ENCODE data around the gene NPHP4.
"Not testable (repeated sequence)": the region's sequence is repeated elsewhere in the genome, so short reads cannot be mapped to it uniquely, and the experiment has no call there.

The NPHP4 gene

DNA sequence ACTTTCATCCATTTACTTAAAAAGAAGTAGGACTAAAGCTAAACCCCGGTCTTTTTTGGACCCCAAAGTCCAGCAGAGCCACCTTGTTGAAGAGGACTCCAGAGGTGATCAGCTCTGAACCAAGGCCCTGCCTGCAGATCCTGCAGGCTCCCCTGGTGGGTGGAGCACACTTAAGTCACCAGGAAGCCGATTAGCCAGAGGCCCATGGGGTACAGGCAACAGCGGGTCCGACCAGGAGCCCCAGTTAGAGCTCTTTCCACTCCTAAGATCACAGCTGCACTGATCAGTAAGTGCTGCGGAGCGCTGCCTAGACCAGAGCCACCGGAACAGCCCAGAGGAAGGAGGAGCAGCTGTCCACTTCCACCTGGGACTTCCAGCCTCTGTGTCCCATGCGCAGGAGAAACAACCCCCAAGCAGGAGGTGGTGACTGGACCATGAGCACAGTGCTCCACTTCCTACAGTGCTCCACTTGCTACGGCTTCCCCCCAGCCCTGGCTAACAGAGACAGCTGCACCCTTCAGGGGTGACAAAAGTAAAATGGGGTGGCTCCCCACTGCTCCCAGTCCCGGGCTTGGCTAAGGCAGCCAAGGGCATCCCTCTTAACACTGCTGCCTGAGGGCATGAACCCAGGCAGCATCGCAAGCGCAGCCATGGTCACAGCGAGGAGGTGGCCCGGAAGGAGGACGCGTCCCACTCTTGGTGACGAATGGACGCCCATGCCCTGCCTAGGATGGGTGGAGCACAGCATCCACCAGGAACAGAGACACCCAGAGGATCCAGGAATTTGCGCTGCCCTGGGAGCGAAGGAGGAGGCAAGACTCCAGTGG lies 58.0 kb downstream of the NPHP4 start:
- DNase-seq (ENCODE audit: low spot score): no peak

DNA sequence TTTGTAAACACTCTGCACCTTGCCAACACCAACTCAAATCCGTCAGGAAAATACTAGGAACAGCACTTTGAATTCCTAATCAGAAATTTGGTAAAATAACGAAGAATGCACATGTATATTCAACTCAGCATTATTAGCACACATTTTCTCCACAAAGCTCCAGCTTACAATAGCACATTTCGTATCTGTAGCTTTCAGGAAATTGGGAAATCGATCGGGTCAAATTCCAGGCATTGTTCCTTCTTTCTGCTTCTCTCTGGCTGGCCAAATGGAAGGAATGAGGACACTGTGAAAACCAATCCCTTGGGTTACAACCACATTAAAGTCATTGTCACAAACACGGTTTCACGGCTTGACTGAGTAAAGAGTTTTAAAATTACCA lies 58.6 kb downstream of the NPHP4 start:
- no peak for DNase-seq (ENCODE audit: low spot score)

DNA sequence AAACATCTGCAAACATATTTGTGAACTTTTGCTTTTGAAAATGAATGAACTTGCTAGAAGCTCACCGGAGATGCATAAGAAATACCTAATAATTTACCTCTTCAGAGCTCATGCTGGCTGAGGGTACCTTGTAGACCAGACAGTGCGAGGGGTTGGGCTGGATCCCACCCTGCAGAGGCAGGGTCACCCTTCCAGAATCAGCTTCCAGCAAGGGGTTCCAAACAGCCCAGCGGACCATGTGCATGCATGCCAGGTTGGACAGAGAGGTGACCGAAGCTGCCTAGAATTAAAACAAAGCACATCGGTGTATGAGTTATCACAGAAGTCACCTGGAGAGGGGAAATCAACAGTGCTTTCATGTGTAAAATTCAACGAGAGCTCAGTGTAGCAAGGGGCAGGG lies 59.2 kb downstream of the NPHP4 start:
- DNase-seq (ENCODE audit: low spot score): no peak

DNA sequence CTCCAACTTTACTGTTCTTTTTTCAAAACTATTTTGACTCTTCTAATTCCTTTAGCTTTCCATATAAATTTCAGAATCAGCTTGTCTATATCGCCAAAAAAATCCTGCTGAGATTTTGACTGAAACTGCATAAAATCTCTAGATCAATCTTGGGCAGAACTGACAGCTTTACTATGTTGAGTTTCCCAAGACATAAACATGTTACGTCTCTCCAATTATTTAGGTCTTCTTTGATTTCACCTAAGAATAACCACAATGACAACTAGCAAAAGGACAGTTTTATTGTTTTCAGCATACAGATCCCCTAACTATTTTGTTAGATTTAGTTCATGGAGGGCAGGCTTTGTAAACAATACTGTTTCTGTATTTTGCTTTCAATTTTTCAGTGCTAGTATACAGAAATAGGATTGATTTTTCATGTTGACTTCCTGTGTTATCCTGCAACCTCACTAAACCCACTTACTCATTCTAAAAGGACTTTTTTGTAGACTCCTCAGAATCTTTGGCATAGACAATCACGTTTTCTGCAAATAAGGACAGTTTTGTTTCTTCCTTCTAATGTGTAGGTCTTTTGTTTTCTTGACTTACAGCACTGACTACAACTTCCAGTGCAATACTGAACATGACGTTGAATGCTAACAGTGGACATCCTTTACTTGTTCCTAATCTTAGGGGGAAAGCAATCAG lies 63.4 kb downstream of the NPHP4 start:
- no peak for DNase-seq (ENCODE audit: low spot score)

DNA sequence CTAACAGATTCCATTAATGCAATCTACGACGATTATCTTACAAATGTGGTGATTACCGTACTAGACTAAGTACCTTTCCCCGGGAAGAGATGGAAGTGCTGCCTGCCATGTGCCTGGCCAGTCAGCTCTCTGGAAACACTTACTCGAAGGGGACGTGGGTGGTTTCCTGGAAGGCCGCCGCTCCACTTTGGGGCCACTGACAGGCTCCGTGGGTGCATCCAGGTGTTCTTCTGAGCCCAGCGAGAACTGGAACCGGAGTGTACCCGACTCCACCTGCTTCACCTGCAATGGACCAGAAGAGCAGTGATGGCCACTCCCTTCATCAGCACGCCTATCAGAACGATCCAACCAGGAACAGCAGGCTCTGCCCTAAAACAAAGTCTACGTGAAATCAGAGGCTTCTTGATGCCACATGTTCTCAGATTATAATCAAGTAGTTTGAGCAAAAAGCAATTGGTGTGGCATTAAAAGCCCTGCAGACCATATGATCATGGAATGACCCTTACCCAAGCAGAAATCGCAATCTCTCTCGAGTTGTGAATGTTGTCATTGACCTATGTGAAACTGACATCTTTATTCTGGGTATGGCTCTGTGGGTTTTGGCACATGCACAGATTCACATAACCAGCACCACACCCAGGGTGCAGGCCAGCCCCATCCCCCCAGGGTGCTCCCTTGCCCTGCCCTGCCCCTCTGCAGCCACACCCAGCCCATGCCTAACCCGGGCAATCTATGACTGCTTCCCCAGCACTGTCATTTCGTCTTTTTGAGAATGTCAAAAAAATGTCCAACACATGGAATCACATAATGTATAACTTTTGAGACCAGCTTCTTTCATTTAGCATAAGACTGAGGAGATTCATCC lies 64.5 kb downstream of the NPHP4 start:
- DNase-seq (ENCODE audit: low spot score): no peak

DNA sequence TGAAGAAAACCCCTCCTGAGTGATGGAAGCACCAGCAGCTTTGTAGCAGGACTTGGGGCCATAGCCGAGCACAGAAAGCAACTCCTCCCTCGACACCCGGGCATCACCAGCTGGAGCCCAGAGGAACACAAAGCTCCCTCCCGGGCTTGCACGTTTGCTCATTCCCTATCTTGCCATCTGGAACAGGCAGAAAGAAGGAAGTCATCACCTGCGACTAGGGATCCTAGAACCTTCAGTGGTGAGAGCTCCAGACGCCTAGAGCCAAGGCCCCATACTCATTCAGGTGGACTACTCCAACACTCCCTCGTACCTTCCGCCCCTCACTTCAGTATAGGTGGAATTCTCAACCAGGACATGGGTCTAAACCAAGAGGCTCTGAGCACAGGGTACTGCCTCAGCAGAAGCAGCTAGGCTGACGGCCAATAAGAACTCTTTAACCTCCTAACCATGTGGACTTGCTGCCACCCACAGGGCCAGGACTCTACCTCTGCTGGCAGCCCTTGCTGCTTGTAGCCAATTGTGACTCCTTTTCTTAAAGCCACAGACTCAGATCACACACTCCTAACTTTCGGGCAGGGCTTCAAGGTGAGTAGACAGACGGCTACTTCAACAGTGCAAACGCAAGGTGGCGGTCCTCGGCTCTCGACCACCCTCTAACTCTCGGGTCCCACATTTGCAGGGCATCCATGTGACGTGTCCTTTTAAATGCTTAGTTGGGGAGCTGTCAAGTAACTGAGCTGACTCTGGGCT lies 65.4 kb downstream of the NPHP4 start:
- no peak for DNase-seq (ENCODE audit: low spot score)

DNA sequence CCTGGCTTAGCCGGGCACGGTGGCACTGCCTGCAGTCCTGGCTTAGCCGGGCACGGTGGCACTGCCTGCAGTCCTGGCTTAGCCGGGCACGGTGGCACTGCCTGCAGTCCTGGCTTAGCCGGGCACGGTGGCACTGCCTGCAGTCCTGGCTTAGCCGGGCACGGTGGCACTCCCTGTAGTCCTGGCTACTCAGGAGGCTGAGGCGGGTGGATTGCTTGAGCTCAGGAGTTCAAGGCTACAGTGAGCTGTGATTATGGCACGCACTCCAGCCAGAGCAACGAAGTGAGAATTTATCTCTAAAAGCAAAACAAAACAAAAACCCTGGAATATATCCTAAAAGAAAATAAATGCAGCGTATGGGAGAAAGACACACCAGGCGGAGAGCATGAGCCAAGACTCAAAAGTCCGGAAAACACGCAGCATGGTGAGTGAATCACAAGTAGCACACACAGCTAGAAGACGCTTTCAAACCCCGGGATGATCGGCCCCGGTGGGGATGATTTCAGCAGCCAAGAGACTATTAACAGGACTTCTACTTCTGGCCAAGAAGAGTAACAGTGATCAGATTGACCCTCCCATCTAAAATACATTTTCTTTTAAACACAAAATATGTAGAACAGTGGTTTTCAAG lies 69.4 kb downstream of the NPHP4 start:
- not testable (repeated sequence) for DNase-seq (ENCODE audit: low spot score)

DNA sequence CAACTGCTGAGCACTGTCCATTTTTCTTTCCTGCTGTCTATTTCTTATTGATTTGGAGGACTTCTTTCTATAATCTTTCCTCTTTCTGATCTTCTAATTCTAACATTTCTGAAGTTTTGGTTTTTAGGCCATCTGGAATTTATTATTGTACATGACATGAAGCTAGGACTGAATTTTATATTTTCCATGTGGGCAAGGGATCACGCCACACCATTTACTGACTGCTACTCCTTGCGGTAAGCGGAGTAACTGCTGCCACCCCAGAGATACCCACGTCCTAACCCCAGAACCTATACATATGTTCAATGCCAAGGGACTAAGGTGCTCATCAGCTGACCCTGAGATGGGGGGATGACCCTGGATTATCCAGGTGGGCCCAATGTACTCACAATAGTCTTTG lies 70.6 kb downstream of the NPHP4 start:
- no peak for DNase-seq (ENCODE audit: low spot score)

DNA sequence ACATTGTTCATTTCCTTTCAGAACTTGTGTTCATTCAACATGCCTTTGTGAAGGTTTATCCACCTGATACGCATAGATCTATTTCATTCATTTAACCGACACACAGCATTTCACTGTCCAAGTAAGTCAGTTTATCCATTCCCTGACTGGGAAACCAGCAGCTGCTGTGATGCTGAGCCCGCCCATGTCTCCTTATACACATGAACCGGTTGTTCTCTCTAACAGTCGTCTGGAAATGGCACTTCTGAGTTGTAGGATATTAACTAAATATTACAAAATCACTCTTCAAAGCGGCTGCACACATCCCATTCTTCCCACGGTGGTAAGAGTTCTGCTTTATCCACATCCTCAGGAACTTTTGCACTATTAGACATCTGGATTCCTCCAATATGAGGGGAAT lies 71.1 kb downstream of the NPHP4 start:
- DNase-seq (ENCODE audit: low spot score): no peak

DNA sequence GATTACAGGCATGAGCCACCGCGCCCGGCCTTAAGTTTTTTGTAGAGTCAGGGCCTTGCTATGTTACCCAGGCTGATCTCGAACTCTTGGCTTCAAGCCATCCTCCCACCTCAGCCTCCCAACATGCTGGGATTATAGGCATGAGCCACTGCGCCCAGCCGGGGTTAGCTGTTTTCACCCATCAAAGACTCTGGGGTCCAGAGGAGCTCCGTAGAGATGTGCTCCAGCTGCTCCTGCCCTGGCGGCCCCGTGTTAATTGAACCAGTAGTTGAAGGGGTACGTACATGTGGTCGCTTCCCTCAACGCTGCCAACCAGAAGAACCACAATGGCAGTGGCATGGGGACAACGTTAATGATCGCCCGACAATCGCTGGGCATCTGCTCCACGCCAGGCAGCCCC lies 72.0 kb downstream of the NPHP4 start:
- DNase-seq (ENCODE audit: low spot score): no peak

DNA sequence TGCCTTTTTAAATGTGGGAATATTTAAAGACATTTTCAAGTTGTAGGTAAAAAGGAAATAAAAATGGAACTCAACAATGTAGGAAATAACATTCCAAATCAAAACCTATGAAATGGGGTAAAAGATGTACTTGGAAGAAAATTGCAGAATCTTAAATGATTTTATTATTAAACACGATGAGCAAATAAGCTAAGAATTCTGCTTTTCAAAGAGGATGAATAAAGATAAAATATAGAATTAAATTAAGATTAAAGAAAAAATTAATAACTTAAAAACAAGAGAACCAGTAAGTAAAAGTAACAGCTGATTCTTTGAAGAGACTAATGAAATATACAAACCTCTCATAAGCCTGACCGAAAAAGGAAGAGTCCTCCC lies 74.0 kb downstream of the NPHP4 start:
- no peak for DNase-seq (ENCODE audit: low spot score)

DNA sequence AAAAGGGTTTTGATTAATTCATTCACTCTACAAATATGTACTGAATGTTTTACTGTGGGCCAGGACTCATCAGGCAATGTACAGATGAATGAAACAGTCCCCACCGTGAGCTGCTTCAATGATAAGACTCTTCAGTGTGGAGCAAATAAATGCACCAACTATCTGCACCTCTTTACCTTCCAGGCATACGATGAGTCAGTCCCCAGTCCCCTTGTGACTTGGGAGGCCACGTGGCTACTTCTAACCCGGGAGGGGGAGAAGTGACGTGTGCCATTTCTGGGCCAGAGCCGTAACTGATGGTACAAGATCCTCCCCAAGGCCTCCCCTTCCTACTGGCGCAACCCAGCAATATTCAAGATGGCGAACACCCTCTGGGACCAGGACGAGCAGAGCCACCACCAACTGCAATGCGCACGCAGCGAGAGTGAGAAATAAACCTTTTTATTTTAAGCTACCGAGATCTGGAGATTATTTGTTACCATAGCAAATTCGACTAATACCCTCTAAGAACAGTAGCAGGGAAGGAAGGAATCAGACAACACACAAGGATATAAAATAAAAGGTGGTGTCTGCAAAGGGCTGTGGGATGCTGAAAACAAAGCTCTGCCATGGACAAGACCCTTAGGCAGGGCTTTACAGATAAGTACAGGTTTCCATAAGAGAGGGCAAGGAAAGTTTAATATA lies 74.5 kb downstream of the NPHP4 start:
- no peak for DNase-seq (ENCODE audit: low spot score)

DNA sequence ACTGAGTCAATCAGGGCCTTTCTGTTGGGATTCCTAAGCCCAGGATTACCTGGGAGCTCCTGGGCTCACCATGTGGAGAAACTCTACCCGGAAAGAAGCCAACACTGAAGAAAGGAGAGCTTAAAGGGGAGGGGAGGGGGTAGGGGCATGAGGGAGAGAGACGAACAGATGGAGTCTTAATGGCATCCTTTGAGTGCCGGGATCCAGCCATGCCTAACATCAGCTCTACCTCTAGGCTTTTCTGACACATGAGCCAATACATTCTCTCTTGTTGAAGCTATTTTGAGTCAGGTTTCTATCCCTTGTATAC lies 75.0 kb downstream of the NPHP4 start:
- no peak for DNase-seq (ENCODE audit: low spot score)

DNA sequence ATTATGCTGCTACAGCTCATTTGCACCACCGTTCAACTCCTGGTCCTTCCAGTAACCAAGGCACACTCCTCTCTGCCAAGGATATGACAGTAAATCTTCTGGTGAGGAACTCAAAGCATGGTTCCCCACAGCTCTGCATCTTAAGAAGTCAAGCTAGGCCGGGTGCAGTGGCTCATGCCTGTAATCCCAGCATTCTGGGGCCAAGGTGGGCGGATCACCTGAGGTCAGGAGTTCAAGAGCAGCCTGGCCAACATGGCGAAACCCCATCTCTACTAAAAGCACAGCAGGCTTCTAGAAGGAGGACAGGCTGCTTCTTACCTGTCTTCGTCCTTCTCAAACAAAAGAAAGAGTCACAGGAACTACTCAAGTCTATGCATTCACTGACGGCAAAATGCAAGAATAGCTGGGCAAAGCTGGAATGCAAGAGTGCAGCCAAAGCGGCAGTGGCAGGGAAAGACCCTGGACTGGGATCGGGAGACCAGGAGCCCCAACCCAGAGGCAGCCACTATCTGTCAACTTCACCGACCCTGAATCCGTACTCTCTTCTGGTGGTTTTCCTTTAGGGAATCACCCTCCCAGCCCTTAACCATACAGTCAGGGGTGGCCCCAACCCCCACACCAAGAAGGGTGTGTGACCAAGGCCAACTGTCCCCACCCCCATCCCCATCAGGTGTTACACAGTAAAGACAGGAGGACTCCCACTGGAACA lies 75.5 kb downstream of the NPHP4 start:
- no peak for DNase-seq (ENCODE audit: low spot score)

DNA sequence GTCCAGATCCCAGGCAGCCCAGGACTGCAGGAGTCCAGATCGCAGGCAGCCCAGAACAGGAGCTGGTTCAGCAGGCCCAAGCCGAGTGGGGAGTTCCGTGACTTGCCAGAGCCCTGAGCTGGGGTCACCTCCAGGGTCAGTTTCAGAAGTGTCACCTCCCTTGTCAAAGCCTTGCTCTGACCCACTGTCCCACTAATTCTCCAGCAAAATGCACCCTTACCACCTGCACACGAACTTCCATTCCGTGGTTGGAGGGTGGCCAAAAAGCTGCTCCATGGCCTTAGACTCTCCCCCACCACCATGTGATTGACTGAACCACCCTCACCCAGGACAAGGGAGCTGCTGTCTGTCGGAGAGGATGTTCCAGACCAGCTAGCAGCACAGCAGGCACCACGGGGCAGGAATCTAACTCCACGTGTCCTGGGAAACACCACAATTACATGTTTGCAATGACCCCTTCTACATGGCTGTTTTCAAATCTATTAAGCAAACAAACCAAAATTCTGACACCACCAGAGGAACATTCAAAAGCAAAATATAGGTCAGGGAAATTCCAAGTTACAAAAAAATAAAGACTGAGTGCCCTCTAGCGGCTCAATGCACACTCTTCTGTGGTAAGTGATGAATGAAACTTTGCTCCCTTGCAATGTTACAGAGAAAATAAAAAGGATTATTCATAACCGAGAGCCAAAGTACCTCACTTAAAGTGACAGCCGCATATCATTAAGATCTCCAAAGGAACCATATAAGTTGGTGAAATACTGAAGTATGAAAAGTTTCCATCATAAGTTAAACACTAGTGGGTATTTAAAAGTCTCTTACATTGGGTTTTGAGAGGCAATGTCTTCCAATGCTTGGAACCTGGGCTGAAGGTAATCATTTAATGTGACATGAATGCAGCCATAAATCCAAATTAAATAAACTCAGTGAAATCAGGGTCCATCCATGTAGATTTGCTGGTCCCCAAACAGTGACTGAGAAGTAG lies 76.3 kb downstream of the NPHP4 start:
- peak; percentile 34 for DNase-seq (ENCODE audit: low spot score)

DNA sequence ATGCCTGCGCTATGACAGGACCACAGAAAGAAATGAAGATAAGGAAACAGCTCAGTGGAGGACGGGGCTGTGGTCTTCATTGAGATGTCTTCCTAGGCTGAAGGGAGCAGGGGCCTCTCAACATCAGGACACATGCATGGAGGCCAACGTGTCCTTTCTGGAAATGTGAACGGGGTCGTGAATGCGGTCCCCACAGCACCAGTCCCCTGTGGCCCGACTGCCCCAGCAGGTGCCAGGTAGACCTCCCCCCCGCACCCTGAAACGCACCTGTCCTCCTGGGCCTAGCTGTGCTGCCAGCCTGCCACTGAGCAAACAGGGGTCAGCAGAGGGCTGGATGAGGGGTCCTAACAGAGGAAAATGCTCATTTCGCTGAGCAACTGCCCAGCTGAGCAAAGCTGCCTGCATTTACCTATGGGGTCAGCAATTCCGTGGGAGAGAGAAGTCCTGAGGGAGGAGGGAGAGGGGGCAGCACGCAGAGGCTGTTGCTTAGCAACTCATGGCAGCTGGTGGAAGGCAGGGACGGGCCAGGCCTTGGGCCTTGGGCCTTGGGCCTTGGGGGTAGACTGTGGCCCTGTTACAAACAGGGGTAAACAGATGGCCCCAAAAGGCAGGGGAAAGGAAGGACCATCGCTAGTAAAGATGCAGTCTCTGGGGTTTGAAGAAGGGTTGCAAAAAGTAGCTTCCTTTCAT lies 77.4 kb downstream of the NPHP4 start:
- no peak for DNase-seq (ENCODE audit: low spot score)

DNA sequence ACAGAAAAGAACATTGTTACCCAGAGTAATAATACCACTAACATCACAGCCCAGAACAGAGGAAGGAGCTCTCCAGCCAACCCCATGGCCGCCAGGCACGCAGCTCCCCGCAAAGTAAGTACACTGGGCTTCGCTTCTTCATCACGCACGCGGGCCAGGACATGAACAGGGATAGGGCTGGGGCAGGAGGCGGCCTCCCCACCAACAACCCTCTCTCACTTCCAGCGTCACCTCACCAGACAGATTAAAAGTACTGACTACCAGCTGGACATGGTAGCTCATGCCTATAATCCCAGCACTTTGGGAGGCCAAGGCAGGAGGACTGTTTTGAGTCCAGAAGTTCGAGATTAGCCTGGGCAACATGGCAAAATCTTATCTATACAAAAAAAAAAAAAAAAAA lies 78.3 kb downstream of the NPHP4 start:
- no peak for DNase-seq (ENCODE audit: low spot score)

DNA sequence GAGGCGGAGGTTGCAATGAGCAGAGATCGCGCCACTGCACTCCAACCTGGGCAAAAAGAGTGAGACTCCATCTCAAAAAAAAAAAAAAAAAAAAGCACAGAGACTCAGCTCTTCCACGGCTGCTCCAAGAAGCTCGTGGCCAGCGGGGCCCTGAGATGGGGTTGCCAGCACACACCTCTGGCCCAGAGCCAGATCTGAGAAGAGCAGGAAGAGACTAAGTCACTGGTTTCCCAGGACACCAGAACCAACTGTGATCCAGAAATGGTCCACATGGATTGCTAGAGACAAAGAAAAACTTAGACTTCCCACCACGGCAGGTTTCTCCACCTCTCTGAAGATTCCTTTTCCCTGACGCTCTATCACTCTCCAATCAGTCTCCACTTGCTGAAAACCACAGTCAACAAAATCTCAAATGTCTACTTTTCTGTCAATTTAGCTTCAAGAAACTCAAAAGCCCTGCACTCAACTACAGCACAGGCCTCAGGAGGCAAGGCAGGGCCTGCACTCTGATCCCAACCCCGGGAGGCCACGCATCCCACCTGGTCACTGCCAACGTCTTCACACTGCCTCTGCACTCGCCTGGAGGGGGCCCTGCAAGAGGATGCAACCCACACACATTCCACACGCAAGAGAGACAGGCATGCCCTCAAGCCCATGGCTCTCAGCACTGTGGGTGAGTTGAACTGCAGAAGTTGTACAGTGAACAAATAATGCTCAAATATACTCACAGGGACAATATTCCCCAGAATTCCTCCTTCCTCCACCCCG lies 79.0 kb downstream of the NPHP4 start:
- DNase-seq (ENCODE audit: low spot score): no peak

All from CD4-positive, alpha-beta T cell treated with Interleukin-15 for 4 hours (primary cell).